Fibroblast of lung (primary cell): Measurements from ENCODE around the gene CACNB2. TPM values are rescaled to one million over a fixed set of nuclear protein-coding genes. Genes with fewer than 3 reads are reported as not detected.
"Not testable (repeated sequence)": the region's sequence is repeated elsewhere in the genome, so short reads cannot be mapped to it uniquely, and the experiment has no call there.

ENCODE experiments used
- DNase-seq, 2 donors: peaks; one replicate each; pipeline versions ENCODE4 v3.0.0 to v3.0.0-alpha.2; 2010; ENCODE audit warnings: low read depth in 2 of 2
- H2AFZ ChIP-seq: 2 replicates; pipeline ENCODE4 v1.5.1; 2012; ENCODE audit warnings: low read length, control low read depth, inconsistent platforms
- H3K27ac ChIP-seq: 2 replicates; pipeline ENCODE4 v1.5.1; 2011; ENCODE audit warnings: low read length, control low read depth; ENCODE audit not compliant: insufficient read depth
- H3K27me3 ChIP-seq: 2 replicates; pipeline ENCODE4 v1.5.1; 2011; ENCODE audit warnings: mild to moderate bottlenecking, low read length; ENCODE audit not compliant: control insufficient read depth, insufficient read depth
- H3K36me3 ChIP-seq: 2 replicates; pipeline ENCODE4 v1.5.1; 2011; ENCODE audit warnings: low read length; ENCODE audit not compliant: control insufficient read depth, insufficient read depth
- H3K4me1 ChIP-seq: 2 replicates; pipeline ENCODE4 v1.5.1; 2011; ENCODE audit warnings: low read length; ENCODE audit not compliant: control insufficient read depth, insufficient read depth; ENCODE audit errors: extremely low read depth
- H3K4me2 ChIP-seq: 2 replicates; pipeline ENCODE4 v1.5.1; 2011; ENCODE audit warnings: low read length, control low read depth; ENCODE audit not compliant: insufficient read depth; ENCODE audit errors: extremely low read depth
- H3K4me3 ChIP-seq, 4 experiments: fragments of 200-600 bp in 1 of 4; sonication (generic) in 1 of 4; replicated peaks in 1 of 4; 2 replicates each; pipeline ENCODE4 v1.5.1; 2011 to 2016; ENCODE audit warnings: low read length in 4 of 4, low read depth in 3 of 4, mild to moderate bottlenecking in 3 of 4, control low read depth in 2 of 4, inconsistent platforms in 1 of 4, mixed read lengths in 1 of 4; ENCODE audit not compliant: insufficient read depth in 1 of 4; ENCODE audit errors: control extremely low read depth in 1 of 4
- H3K79me2 ChIP-seq: 2 replicates; pipeline ENCODE4 v1.5.1; 2012; ENCODE audit warnings: mild to moderate bottlenecking, low read length, inconsistent platforms; ENCODE audit not compliant: control insufficient read depth, insufficient read depth
- H3K9ac ChIP-seq: 2 replicates; pipeline ENCODE4 v1.5.1; 2011; ENCODE audit warnings: mild to moderate bottlenecking, low read length, control low read depth; ENCODE audit not compliant: insufficient read depth
- H3K9me3 ChIP-seq: 2 replicates; pipeline ENCODE4 v1.5.1; 2012; ENCODE audit warnings: low read depth, low read length; ENCODE audit not compliant: control insufficient read depth, insufficient read depth
- H4K20me1 ChIP-seq: 2 replicates; pipeline ENCODE4 v1.5.1; 2011; ENCODE audit warnings: low read length; ENCODE audit not compliant: control insufficient read depth, insufficient read depth; ENCODE audit errors: extremely low read depth
- CTCF ChIP-seq, 2 donors: IDR thresholded peaks in 1 of 2; conservative IDR thresholded peaks in 1 of 2; 1 replicate in 1 of 2; 2 replicates in 1 of 2; pipeline ENCODE4 v1.5.1; 2011 to 2012; ENCODE audit warnings: low read length in 2 of 2, control low read depth in 1 of 2, inconsistent platforms in 1 of 2, low read depth in 1 of 2, mild to moderate bottlenecking in 1 of 2
- EZH2 ChIP-seq: IDR thresholded peaks from 2 replicates; pipeline ENCODE4 v1.5.1; 2012; ENCODE audit warnings: low read length, control low read depth, mild to moderate bottlenecking; ENCODE audit errors: missing control alignments
- polyA plus RNA-seq, 2 donors: library from polyadenylated mRNA; depleted of rRNA in 1 of 2; stranded (reverse) in 1 of 2; unstranded in 1 of 2; fragments of >200 nt; gene quantifications; 2 replicates each; pipeline ENCODE4 v1.2.1, GENCODE V29; 2011 to 2012; ENCODE audit warnings: missing spikeins in 1 of 2
- total RNA-seq: library from RNA; depleted of rRNA; stranded (reverse); fragments of >200 nt; gene quantifications from 2 replicates; pipeline ENCODE4 v1.2.1, GENCODE V29; 2014

Gene CACNB2
- total and polyA plus RNA-seq, 2 donors (not counting 1 experiment from before 2014, with no cell fraction given): 0.66 to 0.70 TPM

- no peak for DNase-seq
- Histone ChIP-seq H3K36me3 (no peaks in the 10 kb centered on the region), H3K9me3 (no peaks in the 10 kb centered on the region), H3K27ac (no peak overlapping the region), H3K9ac (no peak overlapping the region), H3K79me2 (no peaks in the 10 kb centered on the region), H3K27me3 (no peaks in the 10 kb centered on the region), H2AFZ (no peak overlapping the region), H3K4me3 (no peak overlapping the region), H3K4me2 (no peak overlapping the region), H4K20me1 (no peaks in the 10 kb centered on the region), H3K4me1 (peaks cover 6% of the 10 kb centered on the region)
- no peak for TF ChIP-seq CTCF (conservative IDR thresholded peaks at IDR 0.05 in 1 of 2, IDR thresholded peaks at IDR 0.05 in 1 of 2; ENCODE audit: low read depth in 1 of 2, low read length in 2 of 2)
- no peak for TF ChIP-seq EZH2
These were observed 38.7 kb downstream of the CACNB2 start for GRCh38 chr10:18178854-18179483.

- H3K79me2 ChIP-seq: no peaks in the 10 kb centered on the region
- DNase-seq: peak; percentile 87 to 90
- peaks cover 6% of the 10 kb centered on the region for H3K4me1 ChIP-seq
- peak overlapping the region; percentile 39 for H3K4me2 ChIP-seq
- H3K9ac ChIP-seq: no peak overlapping the region
- H3K36me3 ChIP-seq: no peaks in the 10 kb centered on the region
- TF ChIP-seq CTCF (conservative IDR thresholded peaks at IDR 0.05 in 1 of 2, IDR thresholded peaks at IDR 0.05 in 1 of 2; ENCODE audit: low read depth in 1 of 2, low read length in 2 of 2): no peak
- TF ChIP-seq EZH2: no peak
- no peaks in the 10 kb centered on the region for H4K20me1 ChIP-seq
- peak overlapping the region in 2 of 4 experiments; percentile 2 to 32 for H3K4me3 ChIP-seq
- peak overlapping the region; percentile 52 for H2AFZ ChIP-seq
- H3K27ac ChIP-seq: peak overlapping the region; percentile 51
- no peaks in the 10 kb centered on the region for H3K9me3 ChIP-seq
- H3K27me3 ChIP-seq: no peaks in the 10 kb centered on the region
These were observed 39.7 kb downstream of the CACNB2 start for GRCh38 chr10:18179891-18180290.

- DNase-seq, H3K4me3 ChIP-seq, H2AFZ ChIP-seq, H3K79me2 ChIP-seq, H4K20me1 ChIP-seq, H3K9ac ChIP-seq, H3K9me3 ChIP-seq, H3K36me3 ChIP-seq, H3K27me3 ChIP-seq, H3K4me1 ChIP-seq, H3K4me2 ChIP-seq, H3K27ac ChIP-seq: not testable (repeated sequence)
These were observed 41.2 kb downstream of the CACNB2 start for GRCh38 chr10:18181382-18181781.
